NCI-H2171 (cell line): ENCODE data around the gene CISD2.
"Not testable (repeated sequence)": the region's sequence is repeated elsewhere in the genome, so short reads cannot be mapped to it uniquely, and the experiment has no call there.

ENCODE experiments used
- DNase-seq: peaks from one replicate; lab custom pipeline; 2025; lab: John Stamatoyannopoulos, UW

The CISD2 gene

GRCh38 chr4:102850370-102850769, 18.4 kb upstream of the CISD2 start:
- no peak for DNase-seq

GRCh38 chr4:102858828-102859464, 9.8 kb upstream of the CISD2 start:
- no peak for DNase-seq

GRCh38 chr4:102860611-102861324, 8.0 kb upstream of the CISD2 start:
- DNase-seq = no peak

GRCh38 chr4:102862016-102862415, 6.8 kb upstream of the CISD2 start:
- no peak for DNase-seq

- no peak for DNase-seq
These were observed 6.0 kb upstream of the CISD2 start for GRCh38 chr4:102862747-102863146.

GRCh38 chr4:102865327-102865726, 3.5 kb upstream of the CISD2 start:
- not testable (repeated sequence) for DNase-seq

GRCh38 chr4:102867278-102868152, 1.3 kb upstream of the CISD2 start:
- DNase-seq = no peak

GRCh38 chr4:102868153-102868780, 525 bp upstream of the CISD2 start:
- DNase-seq = no peak

GRCh38 chr4:102869569-102870197, 891 bp downstream of the CISD2 start:
- no peak for DNase-seq

GRCh38 chr4:102871772-102872171, 3.0 kb downstream of the CISD2 start:
- no peak for DNase-seq

- DNase-seq = not testable (repeated sequence)
These were observed 8.8 kb downstream of the CISD2 start for GRCh38 chr4:102877477-102878106.

- DNase-seq = not testable (repeated sequence)
These were observed 9.6 kb downstream of the CISD2 start for GRCh38 chr4:102878349-102878748.

GRCh38 chr4:102878901-102879300, 10.1 kb downstream of the CISD2 start:
- no peak for DNase-seq

- no peak for DNase-seq
These were observed 12.6 kb downstream of the CISD2 start for GRCh38 chr4:102881343-102881742.

- no peak for DNase-seq
These were observed 14.5 kb downstream of the CISD2 start for GRCh38 chr4:102883278-102883677.

- DNase-seq = not testable (repeated sequence)
These were observed 19.8 kb downstream of the CISD2 start for GRCh38 chr4:102888570-102888969.

- not testable (repeated sequence) for DNase-seq
These were observed 21.1 kb downstream of the CISD2 start for GRCh38 chr4:102889866-102890265.

GRCh38 chr4:102896547-102896946, 27.8 kb downstream of the CISD2 start:
- not testable (repeated sequence) for DNase-seq

- not testable (repeated sequence) for DNase-seq
These were observed 28.8 kb downstream of the CISD2 start for GRCh38 chr4:102897610-102898009.

- no peak for DNase-seq
These were observed 33.0 kb downstream of the CISD2 start for GRCh38 chr4:102901804-102902203.

- DNase-seq = no peak
These were observed 50.1 kb downstream of the CISD2 start for GRCh38 chr4:102918859-102919258.
